Ovary (tissue), 9 donors: Measurements from ENCODE around the gene ITIH2. TPM values are rescaled to one million over a fixed set of nuclear protein-coding genes. Genes with fewer than 3 reads are reported as not detected.

Experiments used
- DNase-seq, 5 donors: peaks; one replicate each; pipeline ENCODE4 v3.0.0-alpha.2; 2019 to 2020
- H3K27ac ChIP-seq, 2 donors: fragments of 200-600 bp; one replicate each; pipeline versions ENCODE4 v1.5.1 to v1.8.0; 2019 to 2022
- H3K27me3 ChIP-seq: fragments of 200-600 bp; one replicate; pipeline ENCODE4 v1.8.0; 2022
- H3K36me3 ChIP-seq: fragments of 200-600 bp; sonication (generic); one replicate; pipeline ENCODE4 v1.5.1; 2019
- H3K4me1 ChIP-seq: one replicate; pipeline ENCODE4 v1.8.1; 2013; ENCODE audit warnings: mild to moderate bottlenecking, moderate library complexity; ENCODE audit not compliant: insufficient read depth
- H3K4me3 ChIP-seq: fragments of 200-600 bp; sonication (generic); one replicate; pipeline ENCODE4 v1.5.1; 2017
- H3K9me3 ChIP-seq, 2 donors: fragments of 200-600 bp in 1 of 2; sonication (generic) in 1 of 2; one replicate each; pipeline versions ENCODE4 v1.5.1 to v1.8.1; 2013 to 2019; ENCODE audit warnings: mild to moderate bottlenecking in 1 of 2, moderate library complexity in 1 of 2
- EP300 ChIP-seq: sonication (generic); formaldehyde crosslinking; IDR thresholded peaks from one replicate; pipeline ENCODE4 v1.6.1; 2017; ENCODE audit warnings: antibody characterized with exemption
- POLR2A ChIP-seq: fragments of 450-650 bp; IDR thresholded peaks from one replicate; pipeline ENCODE4 v1.6.1; 2017; ENCODE audit warnings: antibody characterized with exemption, mild to moderate bottlenecking, moderate library complexity
- WGBS, 3 donors: extraction: QIAGEN DNeasy Blood & Tissue Kit in 1 of 3; methylation state at CpG; one replicate each; pipeline versions ENCODE4 v1.1.5 to v1.1.7; 2013 to 2017; 5-methylcytosine and 5-hydroxymethylcytosine counted together
- intact Hi-C, 4 donors: fragments of 100-400 bp; cut with DNase I; formaldehyde crosslinking; loops; one replicate each; pipeline versions ENCODE4 v1.11.0 to v1.15.1; 2022 to 2023
- polyA plus RNA-seq, 2 donors: library from polyadenylated mRNA; stranded (reverse); fragments of 200-250 nt in 1 of 2; fragments of 350-450 nt in 1 of 2; fragmentation: Illumina TruSeq in 1 of 2; extraction: RNeasy Lipid Tissue Mini Kit (QIAGEN cat#74804) in 1 of 2; gene quantifications; one replicate each; pipeline ENCODE4 v1.2.3, GENCODE V29; 2013 to 2014
- total RNA-seq, 7 donors: library from RNA; depleted of rRNA in 2 of 7; stranded (reverse); fragments of >200 nt in 2 of 7; fragmentation: NEBNext Ultra II Directional in 3 of 7; extraction: Animal tissue kit (Norgen Biotek cat#: 25700) in 3 of 7; gene quantifications; one replicate each; pipeline versions ENCODE4 v1.1.0 to v1.2.4, GENCODE V29; 2016 to 2023
- TF ChIP-seq, protein P1 (sequence below), 3 donors: fragments of 450-650 bp in 2 of 3; fragments of 200-600 bp in 1 of 3; IDR thresholded peaks; one replicate each; pipeline versions ENCODE4 v1.5.1 to v1.8.0; 2016 to 2022; ENCODE audit warnings: antibody characterized with exemption in 3 of 3, mild to moderate bottlenecking in 1 of 3
- donor health status: DM: no; HTN: no; CAD: no; lungs with moderate emphysema.
- donor health status: DM: no; HTN: no; CAD: no.
- donor health status: Bipolar disorder and iron deficiency.
- donor health status: DM: yes; HTN: yes; CAD: no.
- donor health status: DM: no; HTN: no; CAD: no.
- donor health status: DM: yes; HTN: yes; CAD: no.

Gene ITIH2
- total and polyA plus RNA-seq, 9 donors: 0.02 to 1.2 (median 0.22) TPM; not detected in 4

DNA sequence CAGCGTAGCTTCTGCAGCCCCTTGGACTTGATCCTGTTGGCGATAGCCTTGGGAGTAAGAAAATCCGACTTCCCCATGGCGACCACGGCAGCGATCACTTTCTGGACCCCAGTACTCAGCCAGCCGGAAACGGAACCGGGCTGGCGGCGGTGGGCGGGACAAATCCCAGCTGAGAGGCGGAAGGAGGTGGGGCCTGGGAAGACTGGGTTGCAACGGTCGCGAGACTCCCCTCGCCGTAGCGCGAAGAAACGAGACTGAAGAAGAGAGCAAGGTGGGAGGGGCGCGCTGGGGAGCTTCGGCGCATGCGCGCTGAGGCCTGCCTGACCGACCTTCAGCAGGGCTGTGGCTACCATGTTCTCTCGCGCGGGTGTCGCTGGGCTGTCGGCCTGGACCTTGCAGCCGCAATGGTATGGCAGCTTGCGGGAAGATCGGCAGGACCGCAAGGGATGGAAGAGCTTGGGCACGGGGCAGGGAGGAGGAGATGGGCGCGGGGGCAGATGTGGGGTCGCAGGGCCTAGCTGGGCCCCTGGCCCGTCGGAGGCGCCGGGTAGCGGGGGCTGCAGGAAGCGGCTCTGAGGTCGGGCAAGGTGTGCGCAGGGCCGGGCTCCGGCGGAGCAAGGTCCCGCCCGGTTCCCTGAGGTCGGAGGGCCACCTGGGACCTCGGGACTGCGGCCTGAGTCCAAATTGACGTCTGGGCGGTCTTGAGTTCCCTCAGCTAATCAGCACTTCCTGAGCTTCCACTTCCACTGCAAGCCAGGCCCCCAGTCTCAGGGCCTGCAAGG lies 84.9 kb downstream of the ITIH2 start, which contains the start of the genes ATP5F1C and KIN:
Gene ATP5F1C (plus strand): TSS at position 321 of the 782 bp plus-strand sequence. CDS start 31 bp downstream, at position 352.
Gene KIN (minus strand): TSS at position 137 of the 782 bp plus-strand sequence. CDS start 60 bp downstream, at position 77.
- intact Hi-C loops: no loop called here
- 0 to 1% (median 0%) methylated on average over 59 of the region's 59 CpGs for WGBS, 3 donors
- Histone ChIP-seq H3K36me3 (no peaks in the 10 kb centered on the region), H3K4me3 (peak within 1 kb of the TSS; percentile 79), H3K9me3 (no peaks in the 10 kb centered on the region), H3K27me3 (no peaks in the 10 kb centered on the region), H3K4me1 (peaks cover 4% of the 10 kb centered on the region), H3K27ac (peak within 1 kb of the TSS; percentile 56)
- TF ChIP-seq POLR2A: peak; percentile 55
- no peak for TF ChIP-seq EP300
- TF ChIP-seq, protein P1, sequence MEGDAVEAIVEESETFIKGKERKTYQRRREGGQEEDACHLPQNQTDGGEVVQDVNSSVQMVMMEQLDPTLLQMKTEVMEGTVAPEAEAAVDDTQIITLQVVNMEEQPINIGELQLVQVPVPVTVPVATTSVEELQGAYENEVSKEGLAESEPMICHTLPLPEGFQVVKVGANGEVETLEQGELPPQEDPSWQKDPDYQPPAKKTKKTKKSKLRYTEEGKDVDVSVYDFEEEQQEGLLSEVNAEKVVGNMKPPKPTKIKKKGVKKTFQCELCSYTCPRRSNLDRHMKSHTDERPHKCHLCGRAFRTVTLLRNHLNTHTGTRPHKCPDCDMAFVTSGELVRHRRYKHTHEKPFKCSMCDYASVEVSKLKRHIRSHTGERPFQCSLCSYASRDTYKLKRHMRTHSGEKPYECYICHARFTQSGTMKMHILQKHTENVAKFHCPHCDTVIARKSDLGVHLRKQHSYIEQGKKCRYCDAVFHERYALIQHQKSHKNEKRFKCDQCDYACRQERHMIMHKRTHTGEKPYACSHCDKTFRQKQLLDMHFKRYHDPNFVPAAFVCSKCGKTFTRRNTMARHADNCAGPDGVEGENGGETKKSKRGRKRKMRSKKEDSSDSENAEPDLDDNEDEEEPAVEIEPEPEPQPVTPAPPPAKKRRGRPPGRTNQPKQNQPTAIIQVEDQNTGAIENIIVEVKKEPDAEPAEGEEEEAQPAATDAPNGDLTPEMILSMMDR (IDR thresholded peaks at IDR 0.05): no peak
- peak; percentile 97 to 99 (median 98) for DNase-seq

DNA sequence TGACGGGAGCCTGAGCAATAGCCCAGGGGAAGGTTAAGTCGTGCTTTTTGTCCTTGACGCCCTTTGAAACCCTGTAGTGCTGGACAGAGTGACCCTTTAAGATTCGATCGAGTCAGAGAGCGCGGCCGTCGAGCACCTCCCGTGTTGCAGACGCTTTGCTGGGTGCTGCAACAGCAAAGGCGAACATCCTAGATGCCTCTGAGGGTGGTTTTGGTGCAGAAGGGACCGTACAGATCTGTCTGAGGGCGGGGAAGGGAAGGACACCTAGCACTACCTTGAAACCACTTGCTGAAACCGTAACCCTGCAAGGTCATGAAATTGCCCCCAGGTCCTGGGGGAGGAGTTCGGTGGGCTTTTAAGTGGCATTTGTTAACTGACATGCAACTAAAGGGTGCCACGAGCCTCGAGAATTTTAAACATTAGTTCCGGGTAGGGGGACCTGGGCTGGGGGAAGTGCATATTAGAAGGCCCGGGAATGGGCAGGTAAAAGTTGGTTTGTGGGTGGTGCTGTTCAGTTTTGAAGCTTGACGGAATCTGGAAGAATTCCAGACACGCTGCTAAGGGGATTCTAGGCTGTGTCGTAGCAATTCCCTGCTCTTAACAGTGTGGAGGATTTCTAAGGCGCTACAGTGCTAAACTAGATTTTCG lies 85.6 kb downstream of the ITIH2 start:
- Histone ChIP-seq H3K36me3 (no peaks in the 10 kb centered on the region), H3K27ac (peak overlapping the region in 1 of 2 donors; percentile 56), H3K4me3 (peak overlapping the region; percentile 79), H3K27me3 (no peaks in the 10 kb centered on the region), H3K4me1 (peaks cover 6% of the 10 kb centered on the region), H3K9me3 (no peaks in the 10 kb centered on the region)
- no peak for DNase-seq
- intact Hi-C loops: no loop called here
- WGBS, 3 donors: 1 to 2% (median 2%) methylated on average over 25 of the region's 25 CpGs
- TF ChIP-seq, protein P1 (IDR thresholded peaks at IDR 0.05): no peak
- TF ChIP-seq POLR2A (no peak), EP300 (no peak)

DNA sequence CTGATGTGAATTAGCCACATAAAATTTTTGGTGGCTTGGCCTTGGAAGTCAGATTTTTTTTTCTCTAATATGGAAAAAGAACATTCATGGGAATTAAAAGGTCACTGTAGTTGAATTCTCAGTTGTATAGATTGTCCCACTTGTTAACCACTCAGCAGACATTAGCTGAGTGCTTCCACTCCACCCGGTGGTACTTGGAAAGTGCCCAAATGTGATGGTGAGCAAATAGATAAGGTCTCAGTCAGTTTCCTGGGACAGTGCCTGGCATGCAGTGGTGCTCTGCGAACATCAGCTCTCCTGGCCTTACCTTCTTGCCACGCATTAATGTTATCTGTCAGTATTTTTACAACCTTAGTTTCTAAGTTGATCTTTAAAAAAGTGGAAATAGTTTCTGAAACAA lies 86.3 kb downstream of the ITIH2 start:
- 37 to 42% (median 37%) methylated on average over 3 of the region's 3 CpGs for WGBS, 3 donors
- peaks cover 6% of the 10 kb centered on the region for H3K4me1 ChIP-seq
- H3K4me3 ChIP-seq: peak overlapping the region; percentile 79
- TF ChIP-seq POLR2A (no peak), EP300 (no peak)
- TF ChIP-seq, protein P1 (IDR thresholded peaks at IDR 0.05): no peak
- intact Hi-C loops: no loop called here
- no peaks in the 10 kb centered on the region for H3K36me3 ChIP-seq
- no peaks in the 10 kb centered on the region for H3K27me3 ChIP-seq
- DNase-seq: no peak
- H3K27ac ChIP-seq: no peak overlapping the region
- H3K9me3 ChIP-seq: no peaks in the 10 kb centered on the region

DNA sequence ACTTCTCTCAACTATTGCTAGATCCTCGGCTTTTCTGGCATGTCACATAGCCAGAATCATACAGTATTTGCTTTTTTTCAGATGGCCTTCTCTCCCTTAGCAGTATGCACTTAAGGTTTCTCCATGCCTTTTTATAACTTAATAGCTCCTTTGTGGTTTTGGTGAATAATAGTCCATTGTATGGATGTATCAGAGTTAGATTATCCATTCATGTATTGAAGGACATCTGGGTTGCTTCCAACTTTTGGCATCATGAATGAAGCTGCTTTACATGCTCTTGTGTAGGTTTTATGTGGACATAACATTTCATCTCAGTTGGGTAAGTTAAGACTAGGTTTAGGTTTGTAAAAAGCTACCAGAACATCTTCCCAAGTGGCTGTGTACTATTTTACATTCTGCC lies 89.4 kb downstream of the ITIH2 start:
- 93 to 95% (median 94%) methylated on average over 1 of the region's 1 CpG for WGBS, 3 donors
- peaks cover 11% of the 10 kb centered on the region for H3K4me1 ChIP-seq

More for the DNA sequence above, 89.4 kb downstream of the ITIH2 start:
- TF ChIP-seq EP300: no peak
- TF ChIP-seq, protein P1 (IDR thresholded peaks at IDR 0.05): no peak
- H3K27me3 ChIP-seq: no peaks in the 10 kb centered on the region
- intact Hi-C loops: no loop called here
- no peaks in the 10 kb centered on the region for H3K9me3 ChIP-seq
- no peak for DNase-seq
- no peaks in the 10 kb centered on the region for H3K36me3 ChIP-seq
- H3K4me3 ChIP-seq: no peak overlapping the region
- no peak overlapping the region for H3K27ac ChIP-seq
